ENCODE measurements around the gene TYRP1.
"Not testable (repeated sequence)": the region's sequence is repeated elsewhere in the genome, so short reads cannot be mapped to it uniquely, and the experiment has no call there.

Gene TYRP1

GRCh38 chr9:12693141-12693540 is at the start of gene TYRP1:
TYRP1 (plus strand) TSS chr9:12693385; CDS start chr9:12693997, 612 bp downstream.
- no peak for DNase-seq

GRCh38 chr9:12643686-12644085 is 49.5 kb upstream of the TYRP1 start:
- no peak for DNase-seq

GRCh38 chr9:12648925-12649324 is 44.3 kb upstream of the TYRP1 start:
- DNase-seq: no peak

- DNase-seq: no peak
Measured at GRCh38 chr9:12651125-12651524, 42.1 kb upstream of the TYRP1 start.

- DNase-seq: no peak
Measured at GRCh38 chr9:12652973-12653372, 40.2 kb upstream of the TYRP1 start.

GRCh38 chr9:12656803-12657202 is 36.4 kb upstream of the TYRP1 start:
- DNase-seq: no peak

- no peak for DNase-seq
Measured at GRCh38 chr9:12657233-12657632, 36.0 kb upstream of the TYRP1 start.

GRCh38 chr9:12657998-12658397 is 35.2 kb upstream of the TYRP1 start:
- no peak for DNase-seq

- DNase-seq: no peak
Measured at GRCh38 chr9:12658531-12659209, 34.5 kb upstream of the TYRP1 start.

GRCh38 chr9:12659220-12659619 is 34.0 kb upstream of the TYRP1 start:
- DNase-seq: no peak

GRCh38 chr9:12666813-12667212 is 26.4 kb upstream of the TYRP1 start:
- DNase-seq: no peak

- no peak for DNase-seq
Measured at GRCh38 chr9:12667892-12668291, 25.3 kb upstream of the TYRP1 start.

- DNase-seq: no peak
Measured at GRCh38 chr9:12670006-12670405, 23.2 kb upstream of the TYRP1 start.

GRCh38 chr9:12674961-12675360 is 18.2 kb upstream of the TYRP1 start:
- DNase-seq: no peak

GRCh38 chr9:12677462-12678126 is 15.6 kb upstream of the TYRP1 start:
- not testable (repeated sequence) for DNase-seq

- no peak for DNase-seq
Measured at GRCh38 chr9:12680341-12680740, 12.8 kb upstream of the TYRP1 start.

- DNase-seq: no peak
Measured at GRCh38 chr9:12680757-12681156, 12.4 kb upstream of the TYRP1 start.

GRCh38 chr9:12681620-12682019 is 11.6 kb upstream of the TYRP1 start:
- DNase-seq: no peak

- DNase-seq: no peak
Measured at GRCh38 chr9:12684974-12685373, 8.2 kb upstream of the TYRP1 start.

GRCh38 chr9:12689233-12689632 is 4.0 kb upstream of the TYRP1 start:
- peak; percentile 41 to 52 for DNase-seq

- DNase-seq: no peak
Measured at GRCh38 chr9:12694013-12694412, 828 bp downstream of the TYRP1 start.

GRCh38 chr9:12695474-12695873 is 2.3 kb downstream of the TYRP1 start:
- DNase-seq: no peak

GRCh38 chr9:12696931-12697622 is 3.9 kb downstream of the TYRP1 start:
- DNase-seq: no peak

- DNase-seq: no peak
Measured at GRCh38 chr9:12697719-12698118, 4.5 kb downstream of the TYRP1 start.
